Mesendoderm (in vitro differentiated cells): Measurements from ENCODE around the gene TRPV5.

Experiments
- DNase-seq: peaks from one replicate; pipeline ENCODE4 v3.0.0; 2013
- H2AK5ac ChIP-seq: 2 replicates; pipeline ENCODE4 v1.6.1; 2013; ENCODE audit warnings: low read length, inconsistent platforms
- H2BK120ac ChIP-seq: 2 replicates; pipeline ENCODE4 v1.6.1; 2013; ENCODE audit warnings: low read depth, mild to moderate bottlenecking, low read length, moderate library complexity, mixed read lengths
- H2BK15ac ChIP-seq: replicated peaks from 2 replicates; pipeline ENCODE4 v1.6.1; 2013; ENCODE audit warnings: low read depth, mild to moderate bottlenecking, moderate library complexity
- H2BK5ac ChIP-seq: 2 replicates; pipeline ENCODE4 v1.6.1; 2013; ENCODE audit warnings: low read length, inconsistent platforms
- H3K18ac ChIP-seq: 2 replicates; pipeline ENCODE4 v1.6.1; 2013; ENCODE audit warnings: mild to moderate bottlenecking, low read length, mixed read lengths
- H3K23ac ChIP-seq: one replicate; pipeline ENCODE4 v1.6.1; 2013; ENCODE audit warnings: low read length
- H3K27ac ChIP-seq: 2 replicates; pipeline ENCODE4 v1.5.1; 2013; ENCODE audit warnings: low read depth, mild to moderate bottlenecking, inconsistent platforms, low read length, moderate library complexity
- H3K27me3 ChIP-seq: 2 replicates; pipeline ENCODE4 v1.6.1; 2013; ENCODE audit warnings: low read length, control low read depth, mild to moderate bottlenecking, inconsistent platforms; ENCODE audit not compliant: insufficient read depth, poor library complexity
- H3K36me3 ChIP-seq: 2 replicates; pipeline ENCODE4 v1.6.1; 2013; ENCODE audit warnings: low read length, inconsistent platforms; ENCODE audit not compliant: control insufficient read depth, insufficient read depth
- H3K4ac ChIP-seq: one replicate; pipeline ENCODE4 v1.6.1; 2013; ENCODE audit warnings: low read depth, mild to moderate bottlenecking, low read length, moderate library complexity
- H3K4me1 ChIP-seq: 2 replicates; pipeline ENCODE4 v1.6.1; 2013; ENCODE audit warnings: low read depth, low read length, inconsistent platforms; ENCODE audit not compliant: control insufficient read depth
- H3K4me2 ChIP-seq: 2 replicates; pipeline ENCODE4 v1.6.1; 2013; ENCODE audit warnings: low read length
- H3K4me3 ChIP-seq: 2 replicates; pipeline ENCODE4 v1.5.1; 2013; ENCODE audit warnings: mild to moderate bottlenecking, low read length
- H3K56ac ChIP-seq: one replicate; pipeline ENCODE4 v1.6.1; 2013; ENCODE audit warnings: low read length
- H3K79me1 ChIP-seq: 2 replicates; pipeline ENCODE4 v1.6.1; 2013; ENCODE audit warnings: low read length, inconsistent platforms
- H3K79me2 ChIP-seq: 2 replicates; pipeline ENCODE4 v1.6.1; 2013; ENCODE audit warnings: mild to moderate bottlenecking, low read length; ENCODE audit not compliant: control insufficient read depth, insufficient read depth
- H3K9ac ChIP-seq: 2 replicates; pipeline ENCODE4 v1.6.1; 2013; ENCODE audit warnings: low read length, inconsistent platforms
- H4K5ac ChIP-seq: one replicate; pipeline ENCODE4 v1.6.1; 2013; ENCODE audit warnings: low read length
- H4K8ac ChIP-seq: one replicate; pipeline ENCODE4 v1.6.1; 2013; ENCODE audit warnings: low read depth, mild to moderate bottlenecking, control low read depth, low read length, moderate library complexity
- WGBS: extraction: QIAGEN DNeasy Blood & Tissue Kit; methylation state at CpG from one replicate; pipeline ENCODE4 v1.1.7; 2013; ENCODE audit warnings: low lambda C conversion rate, missing lambda C conversion rate; ENCODE audit not compliant: insufficient coverage; ENCODE audit errors: extremely low coverage; 5-methylcytosine and 5-hydroxymethylcytosine counted together

The TRPV5 gene

GRCh38 chr7:142890874-142891485 is 42.6 kb downstream of the TRPV5 start:
- no peak overlapping the region for H3K4ac ChIP-seq
- no peak overlapping the region for H2BK15ac ChIP-seq
- H3K9ac ChIP-seq, result no peak overlapping the region
- no peak overlapping the region for H3K56ac ChIP-seq
- no peaks in the 10 kb centered on the region for H3K79me2 ChIP-seq
- no peak overlapping the region for H3K4me3 ChIP-seq
- H3K27me3 ChIP-seq, result no peaks in the 10 kb centered on the region
- H3K79me1 ChIP-seq, result no peaks in the 10 kb centered on the region
- no peak overlapping the region for H3K23ac ChIP-seq
- no peak overlapping the region for H3K18ac ChIP-seq
- no peaks in the 10 kb centered on the region for H3K36me3 ChIP-seq
- no peak overlapping the region for H2BK5ac ChIP-seq
- no CpG with 5 or more reads among the region's 12 CpGs for WGBS
- no peaks in the 10 kb centered on the region for H3K4me1 ChIP-seq
- no peak overlapping the region for H4K8ac ChIP-seq
- no peak overlapping the region for H2BK120ac ChIP-seq
- H3K27ac ChIP-seq, result no peak overlapping the region
- H3K4me2 ChIP-seq, result no peak overlapping the region
- no peak for DNase-seq
- H2AK5ac ChIP-seq, result no peak overlapping the region
- H4K5ac ChIP-seq, result no peak overlapping the region

GRCh38 chr7:142889816-142890215 is 43.7 kb downstream of the TRPV5 start:
- Histone ChIP-seq H3K79me1 (no peaks in the 10 kb centered on the region), H2BK15ac (no peak overlapping the region), H3K4ac (no peak overlapping the region), H3K23ac (no peak overlapping the region), H4K8ac (no peak overlapping the region), H3K4me3 (no peak overlapping the region), H3K27ac (no peak overlapping the region), H3K9ac (no peak overlapping the region), H2BK5ac (no peak overlapping the region), H3K27me3 (no peaks in the 10 kb centered on the region), H3K4me2 (no peak overlapping the region), H3K4me1 (no peaks in the 10 kb centered on the region), H3K18ac (no peak overlapping the region), H2AK5ac (no peak overlapping the region), H4K5ac (no peak overlapping the region), H3K36me3 (no peaks in the 10 kb centered on the region), H2BK120ac (no peak overlapping the region), H3K79me2 (no peaks in the 10 kb centered on the region), H3K56ac (no peak overlapping the region)
- no CpG with 5 or more reads among the region's 3 CpGs for WGBS
- no peak for DNase-seq

DNA sequence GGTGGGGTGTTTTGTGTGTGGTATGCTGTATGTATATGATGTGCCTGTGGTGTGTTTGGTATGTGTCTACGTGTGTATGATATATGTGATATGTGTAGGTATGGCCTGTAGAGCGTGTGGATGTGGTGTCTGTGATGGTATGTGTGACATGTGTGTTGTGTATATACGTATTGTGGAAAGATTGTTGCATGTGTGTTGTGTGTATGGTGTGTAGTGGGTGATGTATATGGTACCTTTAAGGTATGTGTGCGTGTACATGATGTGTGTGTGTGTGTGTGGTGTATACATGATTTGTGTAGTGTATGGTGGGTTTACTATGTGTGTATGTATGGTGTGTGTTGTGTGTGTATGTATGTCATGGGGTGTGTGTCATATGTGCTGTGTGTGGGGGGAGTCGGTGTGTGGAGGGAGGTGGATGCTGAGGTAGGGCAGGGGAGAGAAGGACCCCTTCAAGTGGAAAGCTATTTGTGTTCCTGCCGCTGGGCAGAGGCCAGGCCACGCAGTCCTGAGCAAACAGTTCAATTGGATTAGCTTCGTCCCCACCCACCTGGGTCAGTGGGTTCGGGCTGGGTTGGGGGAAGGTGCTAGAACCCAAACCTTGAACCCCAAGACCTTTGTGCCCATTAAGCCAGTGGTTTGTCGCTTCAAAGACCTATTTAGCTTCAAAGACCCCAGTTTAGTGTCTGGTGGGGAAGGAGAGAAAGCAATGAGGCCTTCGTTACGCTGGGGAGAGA is 46.1 kb downstream of the TRPV5 start:
- no peak overlapping the region for H3K18ac ChIP-seq
- no peak overlapping the region for H2AK5ac ChIP-seq
- H2BK120ac ChIP-seq, result no peak overlapping the region
- no peaks in the 10 kb centered on the region for H3K36me3 ChIP-seq
- no peak overlapping the region for H2BK15ac ChIP-seq
- no peak overlapping the region for H3K4me3 ChIP-seq
- no peaks in the 10 kb centered on the region for H3K4me1 ChIP-seq
- H3K79me1 ChIP-seq, result no peaks in the 10 kb centered on the region
- no peaks in the 10 kb centered on the region for H3K79me2 ChIP-seq
- H3K4me2 ChIP-seq, result no peak overlapping the region
- no peak overlapping the region for H2BK5ac ChIP-seq
- H4K5ac ChIP-seq, result no peak overlapping the region
- no peaks in the 10 kb centered on the region for H3K27me3 ChIP-seq
- H3K23ac ChIP-seq, result no peak overlapping the region
- no peak overlapping the region for H3K9ac ChIP-seq
- no peak overlapping the region for H3K4ac ChIP-seq
- WGBS, result 100% methylated on average over 2 of the region's 12 CpGs
- no peak for DNase-seq
- H3K27ac ChIP-seq, result no peak overlapping the region
- no peak overlapping the region for H4K8ac ChIP-seq
- H3K56ac ChIP-seq, result no peak overlapping the region

- DNase-seq, result no peak
- Histone ChIP-seq H3K4me1 (no peaks in the 10 kb centered on the region), H3K56ac (no peak overlapping the region), H3K27ac (no peak overlapping the region), H3K79me1 (no peaks in the 10 kb centered on the region), H2BK5ac (no peak overlapping the region), H4K5ac (no peak overlapping the region), H3K4me3 (no peak overlapping the region), H3K4ac (no peak overlapping the region), H2BK15ac (no peak overlapping the region), H3K18ac (no peak overlapping the region), H3K27me3 (no peaks in the 10 kb centered on the region), H3K36me3 (no peaks in the 10 kb centered on the region), H2AK5ac (no peak overlapping the region), H3K23ac (no peak overlapping the region), H3K9ac (no peak overlapping the region), H3K79me2 (no peaks in the 10 kb centered on the region), H3K4me2 (no peak overlapping the region), H4K8ac (no peak overlapping the region), H2BK120ac (no peak overlapping the region)
- WGBS, result no CpG with 5 or more reads among the region's 7 CpGs
Observed at GRCh38 chr7:142886866-142887265, 46.7 kb downstream of the TRPV5 start.

GRCh38 chr7:142885311-142886230 is 48.0 kb downstream of the TRPV5 start, which contains the start of gene TRPV6:
TSS of gene TRPV6 (minus strand) at chr7:142885745.
- Histone ChIP-seq H3K56ac (peak within 1 kb of the TSS; percentile 45), H4K5ac (no peak within 1 kb of the TSS), H3K4me1 (no peaks in the 10 kb centered on the region), H3K79me1 (no peaks in the 10 kb centered on the region), H2BK5ac (no peak within 1 kb of the TSS), H3K27me3 (no peaks in the 10 kb centered on the region), H3K79me2 (no peaks in the 10 kb centered on the region), H3K27ac (no peak within 1 kb of the TSS), H3K4me3 (no peak within 1 kb of the TSS), H3K18ac (peak within 1 kb of the TSS; percentile 34), H3K23ac (no peak within 1 kb of the TSS), H2BK120ac (peak within 1 kb of the TSS; percentile 49), H3K9ac (peak within 1 kb of the TSS; percentile 38), H3K4me2 (no peak within 1 kb of the TSS), H3K4ac (no peak within 1 kb of the TSS), H4K8ac (no peak within 1 kb of the TSS), H2BK15ac (no peak within 1 kb of the TSS), H2AK5ac (no peak within 1 kb of the TSS), H3K36me3 (no peaks in the 10 kb centered on the region)
- peak; percentile 93 for DNase-seq
- WGBS, result no CpG with 5 or more reads among the region's 16 CpGs
